Gastrocnemius medialis (tissue), 4 donors: ENCODE results near the gene CRYL1. TPM values are rescaled to one million over a fixed set of nuclear protein-coding genes. Genes with fewer than 3 reads are reported as not detected.

Source experiments
- ATAC-seq, 2 donors: fragments of 150-250 bp; one replicate each; pipeline ENCODE4 v1.9.1; 2016
- DNase-seq, 2 donors: peaks; one replicate each; pipeline ENCODE4 v3.0.0-alpha.2; 2019
- H3K27ac ChIP-seq, 4 donors: fragments of 200-600 bp; sonication (generic); 1 replicate in 1 of 4; 2 replicates in 3 of 4; pipeline ENCODE4 v1.5.1; 2016 to 2018; ENCODE audit warnings: mild to moderate bottlenecking in 2 of 4, moderate library complexity in 1 of 4
- H3K27me3 ChIP-seq, 3 donors: fragments of 200-600 bp; sonication (generic) in 2 of 3; 1 replicate in 1 of 3; 2 replicates in 2 of 3; pipeline versions ENCODE4 v1.5.1 to v1.6.0; 2016 to 2019; ENCODE audit warnings: mild to moderate bottlenecking in 1 of 3, moderate library complexity in 1 of 3
- H3K36me3 ChIP-seq, 2 donors: fragments of 200-600 bp; sonication (generic) in 1 of 2; one replicate each; pipeline ENCODE4 v1.5.1; 2017 to 2018
- H3K4me1 ChIP-seq, 2 donors: fragments of 200-600 bp; sonication (generic) in 1 of 2; one replicate each; pipeline ENCODE4 v1.5.1; 2016 to 2017; ENCODE audit warnings: mild to moderate bottlenecking in 2 of 2
- H3K4me3 ChIP-seq, 4 donors: fragments of 200-600 bp; sonication (generic) in 3 of 4; 1 replicate in 1 of 4; 2 replicates in 3 of 4; pipeline ENCODE4 v1.5.1; 2016 to 2019; ENCODE audit warnings: mild to moderate bottlenecking in 2 of 4
- H3K9me3 ChIP-seq, 3 donors: fragments of 200-600 bp; sonication (generic) in 2 of 3; 1 replicate in 1 of 3; 2 replicates in 2 of 3; pipeline ENCODE4 v1.5.1; 2016 to 2019
- POLR2A ChIP-seq, 2 donors: fragments of 450-650 bp; IDR thresholded peaks; one replicate each; pipeline ENCODE4 v1.6.1; 2017; ENCODE audit warnings: antibody characterized with exemption in 2 of 2, mild to moderate bottlenecking in 2 of 2, moderate library complexity in 2 of 2
- in situ Hi-C, 4 donors: fragments of 200-750 bp; cut with MboI; loops; one replicate each; pipeline versions ENCODE4 v1.15.0 to v1.8.0; 2017; ENCODE audit warnings: low sequenced_read_pairs in 4 of 4
- intact Hi-C: fragments of 100-400 bp; cut with DNase I; formaldehyde crosslinking; loops from one replicate; pipeline ENCODE4 v1.15.1; 2023; ENCODE audit warnings: low total_unique reads
- total RNA-seq, 4 donors: library from RNA; depleted of rRNA; stranded (reverse); fragments of >200 nt; gene quantifications; one replicate each; pipeline versions ENCODE4 v1.1.0 to v1.2.3, GENCODE V29; 2016
- TF ChIP-seq, protein P1 (sequence below), 5 experiments: fragments of 450-650 bp in 3 of 5; fragments of 200-600 bp in 2 of 5; sonication (generic) in 2 of 5; IDR thresholded peaks in 4 of 5; conservative IDR thresholded peaks in 1 of 5; 1 replicate in 4 of 5; 2 replicates in 1 of 5; pipeline ENCODE4 v1.5.1; 2016 to 2019; ENCODE audit warnings: antibody characterized with exemption in 5 of 5, mild to moderate bottlenecking in 3 of 5, moderate library complexity in 3 of 5

CRYL1 gene
- total RNA-seq, 4 donors from 2014 or later: 11.0 to 17.4 (median 15.7) TPM

- in situ Hi-C loops (no loop called here), intact Hi-C loops (no loop called here)
These were observed 44.9 kb upstream of the CRYL1 start for GRCh38 chr13:20570517-20570916.

GRCh38 chr13:20567881-20568528 lies 42.3 kb upstream of the CRYL1 start:
- TF ChIP-seq, protein P1, sequence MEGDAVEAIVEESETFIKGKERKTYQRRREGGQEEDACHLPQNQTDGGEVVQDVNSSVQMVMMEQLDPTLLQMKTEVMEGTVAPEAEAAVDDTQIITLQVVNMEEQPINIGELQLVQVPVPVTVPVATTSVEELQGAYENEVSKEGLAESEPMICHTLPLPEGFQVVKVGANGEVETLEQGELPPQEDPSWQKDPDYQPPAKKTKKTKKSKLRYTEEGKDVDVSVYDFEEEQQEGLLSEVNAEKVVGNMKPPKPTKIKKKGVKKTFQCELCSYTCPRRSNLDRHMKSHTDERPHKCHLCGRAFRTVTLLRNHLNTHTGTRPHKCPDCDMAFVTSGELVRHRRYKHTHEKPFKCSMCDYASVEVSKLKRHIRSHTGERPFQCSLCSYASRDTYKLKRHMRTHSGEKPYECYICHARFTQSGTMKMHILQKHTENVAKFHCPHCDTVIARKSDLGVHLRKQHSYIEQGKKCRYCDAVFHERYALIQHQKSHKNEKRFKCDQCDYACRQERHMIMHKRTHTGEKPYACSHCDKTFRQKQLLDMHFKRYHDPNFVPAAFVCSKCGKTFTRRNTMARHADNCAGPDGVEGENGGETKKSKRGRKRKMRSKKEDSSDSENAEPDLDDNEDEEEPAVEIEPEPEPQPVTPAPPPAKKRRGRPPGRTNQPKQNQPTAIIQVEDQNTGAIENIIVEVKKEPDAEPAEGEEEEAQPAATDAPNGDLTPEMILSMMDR (IDR thresholded peaks at IDR 0.05 in 4 of 5, conservative IDR thresholded peaks at IDR 0.05 in 1 of 5): no peak
- TF ChIP-seq POLR2A (IDR thresholded peaks at IDR 0.05): no peak
- in situ Hi-C loops: no loop called here
- Histone ChIP-seq H3K4me1 (peaks cover 9% of the 10 kb centered on the region in 2 donors), H3K36me3 (no peaks in the 10 kb centered on the region), H3K27ac (peak overlapping the region; percentile 91 to 96 (median 96)), H3K9me3 (no peaks in the 10 kb centered on the region), H3K27me3 (no peaks in the 10 kb centered on the region), H3K4me3 (peak overlapping the region; percentile 82 to 91 (median 88))
- intact Hi-C loops: loop anchor here (1.0 to 10.0 kb wide), 7 partner anchors 73 to 1037 kb away; partner anchors contain the start of genes EEF1AKMT1, IL17D, MICU2 and XPO4
- DNase-seq (no peak), ATAC-seq (no peak)

More at GRCh38 chr13:20570517-20570916, 44.9 kb upstream of the CRYL1 start:
- H3K36me3 ChIP-seq: peaks cover 0 to 9% of the 10 kb centered on the region in 2 donors
- no peak overlapping the region for H3K4me3 ChIP-seq
- H3K27ac ChIP-seq: no peak overlapping the region
- H3K9me3 ChIP-seq: no peaks in the 10 kb centered on the region
- H3K4me1 ChIP-seq: peaks cover 9% of the 10 kb centered on the region in 2 donors
- TF ChIP-seq, protein P1 (IDR thresholded peaks at IDR 0.05 in 4 of 5, conservative IDR thresholded peaks at IDR 0.05 in 1 of 5): no peak
- no peak for TF ChIP-seq POLR2A (IDR thresholded peaks at IDR 0.05)
- DNase-seq (no peak), ATAC-seq (no peak)
- no peaks in the 10 kb centered on the region for H3K27me3 ChIP-seq

DNA sequence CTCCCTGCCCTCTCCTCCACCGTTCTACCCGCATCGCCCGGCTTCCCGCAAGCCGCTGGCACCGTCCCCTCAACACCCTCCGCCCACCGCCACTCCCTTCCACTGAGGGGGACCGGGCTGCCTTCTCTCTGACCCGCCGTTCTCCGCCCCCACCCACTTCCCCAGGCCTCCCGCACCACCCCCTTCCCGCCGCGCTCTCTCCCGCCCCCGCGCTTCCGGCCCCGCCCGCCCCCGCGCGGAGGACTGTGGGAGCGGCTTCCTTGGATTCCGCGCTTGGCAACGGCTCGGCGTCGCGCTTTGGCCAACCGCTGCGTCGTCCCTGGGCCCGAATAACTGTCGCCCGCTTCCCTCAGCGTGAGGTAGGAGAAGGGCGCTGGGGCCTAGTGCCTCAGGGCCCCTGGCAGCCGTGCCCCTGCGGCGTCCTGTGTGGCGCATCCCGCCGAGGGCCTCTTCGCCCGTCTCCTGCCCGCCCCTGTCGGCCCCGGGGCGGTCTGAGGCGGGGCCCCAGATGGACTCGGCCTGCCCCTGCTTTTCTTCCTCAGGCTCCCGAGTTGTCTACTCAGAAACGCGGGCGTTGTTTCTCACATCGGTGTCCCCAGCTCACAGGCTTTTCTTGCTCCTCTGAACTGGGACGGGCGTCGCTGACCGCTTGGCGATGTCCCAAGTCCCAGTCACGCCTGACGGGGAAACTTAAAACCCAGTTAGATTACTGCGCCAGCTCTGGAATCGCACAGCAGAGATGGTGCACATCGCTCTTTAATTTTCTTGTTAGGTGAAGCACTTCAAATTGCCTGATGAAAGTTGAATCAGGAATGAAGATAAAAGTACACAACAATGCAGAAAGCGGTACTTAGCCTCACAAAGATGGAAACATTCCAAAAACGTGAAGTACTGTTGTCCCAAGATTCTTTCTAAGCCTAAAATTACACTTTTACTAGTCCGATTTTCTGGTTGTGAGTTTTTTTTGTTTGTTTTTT lies 41.5 kb upstream of the CRYL1 start, which contains the start of gene IFT88:
Gene IFT88 (plus strand): TSS at position 260 of the 977 bp plus-strand sequence. CDS start 7,229 bp downstream, outside the sequence.
- Histone ChIP-seq H3K4me3 (peak within 1 kb of the TSS; percentile 82 to 91 (median 88)), H3K27ac (peak within 1 kb of the TSS; percentile 91 to 96 (median 96)), H3K27me3 (no peaks in the 10 kb centered on the region), H3K9me3 (no peaks in the 10 kb centered on the region), H3K4me1 (peaks cover 9% of the 10 kb centered on the region in 2 donors), H3K36me3 (no peaks in the 10 kb centered on the region)
- TF ChIP-seq, protein P1 (IDR thresholded peaks at IDR 0.05 in 4 of 5, conservative IDR thresholded peaks at IDR 0.05 in 1 of 5): peak in 2 of 5 experiments; percentile 26 to 33
- TF ChIP-seq POLR2A (IDR thresholded peaks at IDR 0.05): peak; percentile 51 to 59
- intact Hi-C loops: loop anchor here (1.0 to 10.0 kb wide), 8 partner anchors 41 to 1038 kb away; partner anchors contain the start of genes EEF1AKMT1, IL17D, MICU2 and XPO4
- DNase-seq (peak; percentile 72 to 81), ATAC-seq (peak; percentile 89 to 92)
- in situ Hi-C loops: no loop called here

DNA sequence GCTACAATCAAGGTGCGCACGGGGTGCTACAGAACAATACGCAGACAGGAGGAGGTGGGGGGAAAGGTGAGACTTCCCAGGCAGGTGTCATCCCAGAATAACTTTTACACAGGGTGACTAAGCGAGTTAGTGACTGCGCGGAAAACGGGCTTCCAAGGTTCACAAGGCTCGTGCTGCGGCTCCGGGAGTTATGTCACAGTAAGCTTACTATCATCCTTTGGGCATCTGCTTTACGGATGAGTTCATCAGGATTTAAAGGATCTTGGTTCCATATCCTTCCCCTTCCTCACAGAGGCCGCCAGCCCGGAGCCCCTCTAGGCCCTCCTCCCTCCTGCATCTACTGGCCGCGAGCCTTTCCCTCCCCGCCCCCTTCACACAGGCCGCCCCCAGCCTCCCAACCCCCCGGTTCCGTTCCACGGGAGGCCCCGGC lies 40.8 kb upstream of the CRYL1 start:
- ATAC-seq: peak; percentile 60 to 68
- no peak for TF ChIP-seq POLR2A (IDR thresholded peaks at IDR 0.05)
- TF ChIP-seq, protein P1 (IDR thresholded peaks at IDR 0.05 in 4 of 5, conservative IDR thresholded peaks at IDR 0.05 in 1 of 5): no peak
- no peaks in the 10 kb centered on the region for H3K36me3 ChIP-seq
- intact Hi-C loops: loop anchor here (1.0 to 10.0 kb wide), 7 partner anchors 40 to 1038 kb away; partner anchors contain the start of genes EEF1AKMT1, IL17D, MICU2 and XPO4
- peak overlapping the region; percentile 82 to 91 (median 88) for H3K4me3 ChIP-seq
- peaks cover 9% of the 10 kb centered on the region in 2 donors for H3K4me1 ChIP-seq
- H3K9me3 ChIP-seq: no peaks in the 10 kb centered on the region
- H3K27ac ChIP-seq: peak overlapping the region; percentile 91 to 96 (median 96)
- in situ Hi-C loops: no loop called here
- H3K27me3 ChIP-seq: no peaks in the 10 kb centered on the region
- peak; percentile 44 to 70 for DNase-seq
